GM21381 (cell line): ENCODE data around the gene RNF224.
"Not testable (repeated sequence)": the region's sequence is repeated elsewhere in the genome, so short reads cannot be mapped to it uniquely, and the experiment has no call there.

ENCODE experiments used
- ATAC-seq: cut with Tn5 transposase; IDR thresholded peaks from one replicate; pipeline ENCODE4 v1.9.1; 2021; ENCODE audit warnings: mild to moderate bottlenecking, moderate library complexity; ENCODE audit not compliant: unreplicated experiment

RNF224 gene

DNA sequence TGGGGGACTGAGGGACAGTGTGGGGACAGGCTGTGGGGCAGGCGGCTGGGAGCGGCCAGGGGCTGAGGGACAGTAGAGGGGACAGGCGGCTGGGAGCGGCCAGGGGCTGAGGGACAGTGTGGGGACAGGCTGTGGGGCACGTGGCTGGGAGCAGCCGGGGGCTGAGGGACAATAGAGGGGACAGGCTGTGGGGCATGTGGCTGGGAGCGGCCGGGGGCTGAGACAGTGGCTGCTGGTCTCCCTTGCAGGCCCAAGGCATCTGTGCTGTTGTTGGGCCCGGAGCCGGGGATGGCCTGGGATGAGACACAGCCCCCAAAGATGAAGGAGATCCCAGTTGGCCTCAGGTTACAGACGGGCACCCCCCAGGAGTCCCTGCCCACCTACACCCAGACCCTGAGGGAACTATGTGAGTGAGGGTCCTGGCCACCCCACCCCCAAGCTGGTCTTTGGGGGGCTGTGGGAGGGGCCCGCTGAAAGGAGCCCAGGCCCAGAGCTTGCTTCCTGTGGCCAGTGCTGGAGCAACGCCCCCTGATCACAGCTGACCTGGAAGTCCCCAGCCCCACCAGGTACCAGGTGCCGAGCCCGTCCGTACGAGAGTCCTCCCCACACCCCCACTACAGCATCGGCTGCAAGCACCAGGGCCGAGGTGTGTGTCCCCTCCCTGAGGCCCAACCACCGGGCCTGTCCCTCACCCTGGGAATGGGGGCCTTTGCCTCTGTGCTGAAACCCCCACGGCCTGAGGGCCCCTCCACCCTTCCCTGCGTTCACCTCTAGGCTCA lies 24.4 kb downstream of the RNF224 start:
- no peak for ATAC-seq

- no peak for ATAC-seq
These were observed 25.5 kb downstream of the RNF224 start for GRCh38 chr9:137252555-137253506.

GRCh38 chr9:137253717-137254623 lies 26.7 kb downstream of the RNF224 start:
- no peak for ATAC-seq

DNA sequence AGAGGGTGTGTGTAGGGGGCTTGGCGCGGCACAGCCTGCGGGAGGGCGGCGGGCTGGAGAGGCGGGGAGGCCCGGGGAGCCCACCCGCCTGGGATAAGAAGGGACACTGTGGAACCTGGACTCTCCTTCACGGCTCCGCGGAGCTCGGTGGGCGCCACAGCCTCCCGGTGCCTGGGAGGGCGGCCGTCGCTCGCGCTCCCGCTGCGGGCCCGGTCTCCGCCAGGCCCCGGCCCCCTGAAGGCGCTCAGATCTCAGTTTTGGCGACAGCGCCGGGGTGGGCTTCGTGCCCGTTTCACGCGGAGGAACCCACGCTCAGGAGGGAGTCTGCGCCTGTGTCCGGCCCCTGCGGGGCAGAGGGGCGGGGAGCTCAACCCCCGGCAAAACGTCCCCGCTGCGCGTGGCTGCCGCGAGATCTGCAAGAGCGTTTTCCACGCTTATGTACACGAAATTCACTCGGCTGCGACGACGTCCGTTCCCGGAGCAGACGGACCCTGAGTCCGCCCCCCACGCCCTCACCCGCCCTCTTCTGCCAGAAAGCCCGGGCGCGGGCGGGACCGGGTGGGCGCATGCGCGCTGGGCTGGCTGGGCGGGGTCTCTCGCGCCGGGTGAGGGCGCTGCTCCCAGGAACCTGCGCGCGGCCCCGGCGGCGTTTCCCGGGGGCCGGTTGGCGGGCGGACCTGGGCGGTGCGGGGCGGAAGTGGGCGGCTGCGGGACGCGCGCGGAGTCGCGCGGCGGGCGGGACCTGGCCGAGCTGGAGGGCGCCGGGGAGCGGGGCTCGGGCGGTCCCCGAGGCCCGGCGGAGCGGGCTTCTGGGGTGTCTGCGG lies 27.5 kb downstream of the RNF224 start, which contains the start of gene NELFB:
Gene NELFB (plus strand): TSS at position 704 of the 824 bp plus-strand sequence.
- peak; percentile 81 for ATAC-seq

GRCh38 chr9:137255448-137256114 lies 28.3 kb downstream of the RNF224 start:
- no peak for ATAC-seq

DNA sequence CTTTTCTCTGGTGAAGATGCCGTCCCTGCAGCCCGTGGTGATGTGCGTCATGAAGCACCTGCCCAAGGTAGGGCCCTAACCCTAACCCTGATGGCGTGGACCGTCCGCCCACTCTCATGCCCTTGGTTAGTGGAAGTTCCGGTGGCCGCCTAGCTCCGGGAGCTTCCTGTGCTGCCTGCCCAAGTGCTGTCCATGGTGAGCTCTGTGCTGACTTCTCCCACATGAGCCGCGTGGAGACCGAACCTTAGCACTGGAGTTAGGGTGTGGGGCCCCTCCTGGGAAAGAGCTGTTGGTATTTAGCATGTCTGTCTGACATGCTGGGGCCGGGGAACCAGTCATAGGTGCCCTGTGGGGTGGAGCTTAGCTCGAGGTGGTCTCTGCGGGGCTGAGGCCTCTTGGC lies 29.1 kb downstream of the RNF224 start:
- no peak for ATAC-seq

DNA sequence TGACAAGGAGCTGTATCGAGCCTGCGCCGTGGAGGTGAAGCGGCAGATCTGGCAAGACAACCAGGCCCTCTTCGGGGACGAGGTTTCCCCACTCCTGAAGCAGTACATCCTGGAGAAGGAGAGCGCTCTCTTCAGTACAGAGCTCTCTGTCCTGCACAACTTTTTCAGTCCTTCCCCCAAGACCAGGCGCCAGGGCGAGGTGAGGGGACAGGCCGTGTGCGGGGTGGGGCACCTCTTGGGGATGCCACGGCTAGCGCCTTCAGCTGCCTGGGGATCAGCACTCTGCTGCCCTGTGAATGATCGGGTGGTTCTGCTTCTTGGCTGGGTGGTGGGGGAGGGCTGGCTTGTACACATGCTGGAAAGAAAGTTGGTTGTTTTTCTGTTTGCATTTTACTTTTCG lies 29.6 kb downstream of the RNF224 start:
- no peak for ATAC-seq

DNA sequence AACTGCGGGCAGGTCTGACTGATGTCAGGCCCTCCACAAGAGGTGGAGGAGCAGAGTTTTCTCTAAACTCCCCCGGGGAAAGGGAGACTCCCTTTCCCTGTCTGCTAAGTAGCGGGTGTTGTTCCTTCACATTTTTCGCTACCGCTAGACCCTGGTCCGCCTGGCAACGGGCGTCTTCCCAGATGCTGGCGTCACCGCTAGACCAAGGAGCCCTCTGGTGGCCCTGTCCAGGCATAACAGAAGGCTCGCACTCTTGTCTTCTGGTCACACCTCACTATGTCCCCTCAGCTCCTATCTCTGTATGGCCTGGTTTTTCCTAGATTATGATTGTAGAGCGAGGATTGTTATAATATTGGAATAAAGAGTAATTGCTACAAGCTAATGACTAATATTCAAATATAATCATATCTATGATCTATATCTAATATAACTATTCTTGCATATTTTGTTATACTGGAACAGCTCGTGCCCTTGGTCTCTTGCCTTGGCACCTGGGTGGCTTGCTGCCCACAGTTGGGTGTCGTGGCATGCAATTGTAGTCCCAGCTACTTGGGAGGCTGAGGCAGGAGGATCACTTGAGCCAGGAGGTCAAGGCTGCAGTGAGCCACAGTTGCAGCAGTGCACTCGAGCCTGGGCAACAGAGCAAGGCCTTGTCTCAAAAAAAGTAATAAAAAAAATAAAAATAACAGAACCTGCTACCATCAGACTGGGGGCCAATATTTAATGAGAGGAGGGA lies 35.0 kb downstream of the RNF224 start:
- ATAC-seq = not testable (repeated sequence)

- no peak for ATAC-seq
These were observed 35.6 kb downstream of the RNF224 start for GRCh38 chr9:137262909-137263285.

- no peak for ATAC-seq
These were observed 36.2 kb downstream of the RNF224 start for GRCh38 chr9:137263506-137263905.

DNA sequence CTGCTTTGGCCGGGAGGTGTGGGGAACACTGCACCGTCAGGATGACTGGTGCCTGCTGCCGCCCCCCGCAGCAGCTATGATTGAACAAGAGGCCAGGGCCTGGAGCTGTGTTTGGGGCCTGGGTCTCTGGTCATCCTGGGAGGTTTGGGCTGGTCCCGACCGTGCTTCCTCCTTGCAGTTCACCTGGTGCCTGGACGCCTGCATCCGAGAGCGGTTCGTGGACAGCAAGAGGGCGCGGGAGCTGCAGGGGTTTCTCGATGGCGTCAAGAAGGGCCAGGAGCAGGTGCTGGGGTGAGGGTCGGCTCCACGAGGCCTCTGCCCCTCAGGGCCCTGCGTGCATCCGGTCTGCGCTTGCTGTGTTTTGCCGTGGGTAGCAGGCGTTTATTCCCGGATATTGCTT lies 36.8 kb downstream of the RNF224 start:
- ATAC-seq = no peak

DNA sequence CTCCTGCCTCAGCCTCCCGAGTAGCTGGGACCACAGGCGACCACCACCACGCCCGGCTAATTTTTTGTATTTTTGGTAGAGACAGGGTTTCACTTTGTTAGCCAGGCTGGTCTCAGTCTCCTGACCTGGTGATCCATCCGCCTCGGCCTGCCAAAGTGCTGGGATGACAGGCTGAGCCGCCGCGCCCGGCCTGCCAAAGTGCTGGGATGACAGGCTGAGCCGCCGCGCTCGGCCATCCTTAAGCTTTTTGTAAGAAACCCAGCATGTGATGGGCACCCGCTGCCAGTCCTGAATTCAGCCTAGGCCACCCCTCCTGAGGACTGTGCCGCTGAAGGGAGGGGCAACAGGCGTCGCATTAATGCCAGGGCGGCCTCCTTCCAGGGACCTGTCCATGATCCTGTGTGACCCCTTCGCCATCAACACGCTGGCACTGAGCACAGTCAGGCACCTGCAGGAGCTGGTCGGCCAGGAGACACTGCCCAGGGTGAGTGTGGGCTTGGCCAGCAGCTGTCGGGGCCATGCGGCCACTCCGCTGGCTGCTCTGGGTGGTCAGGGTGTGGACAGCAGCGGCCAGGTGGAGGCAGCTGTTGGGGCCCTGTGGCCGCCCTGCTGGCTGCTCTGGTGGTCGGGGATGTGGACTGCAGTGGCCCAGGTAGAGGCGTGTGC lies 38.3 kb downstream of the RNF224 start:
- ATAC-seq = no peak

DNA sequence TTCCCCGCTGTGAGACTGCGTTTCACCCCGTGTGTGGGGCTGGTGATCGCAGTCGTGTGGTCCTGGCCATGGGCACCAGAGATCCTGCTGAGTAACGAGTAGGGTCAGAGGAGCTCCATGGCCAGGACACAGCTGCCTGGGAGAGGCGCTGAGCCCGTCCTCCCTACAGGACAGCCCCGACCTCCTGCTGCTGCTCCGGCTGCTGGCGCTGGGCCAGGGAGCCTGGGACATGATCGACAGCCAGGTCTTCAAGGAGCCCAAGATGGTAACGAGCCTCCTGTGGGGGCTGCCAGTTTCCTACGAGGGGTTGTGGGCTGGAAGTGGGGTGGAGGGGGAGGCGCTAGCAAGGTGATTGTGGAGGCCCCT lies 38.8 kb downstream of the RNF224 start:
- no peak for ATAC-seq

DNA sequence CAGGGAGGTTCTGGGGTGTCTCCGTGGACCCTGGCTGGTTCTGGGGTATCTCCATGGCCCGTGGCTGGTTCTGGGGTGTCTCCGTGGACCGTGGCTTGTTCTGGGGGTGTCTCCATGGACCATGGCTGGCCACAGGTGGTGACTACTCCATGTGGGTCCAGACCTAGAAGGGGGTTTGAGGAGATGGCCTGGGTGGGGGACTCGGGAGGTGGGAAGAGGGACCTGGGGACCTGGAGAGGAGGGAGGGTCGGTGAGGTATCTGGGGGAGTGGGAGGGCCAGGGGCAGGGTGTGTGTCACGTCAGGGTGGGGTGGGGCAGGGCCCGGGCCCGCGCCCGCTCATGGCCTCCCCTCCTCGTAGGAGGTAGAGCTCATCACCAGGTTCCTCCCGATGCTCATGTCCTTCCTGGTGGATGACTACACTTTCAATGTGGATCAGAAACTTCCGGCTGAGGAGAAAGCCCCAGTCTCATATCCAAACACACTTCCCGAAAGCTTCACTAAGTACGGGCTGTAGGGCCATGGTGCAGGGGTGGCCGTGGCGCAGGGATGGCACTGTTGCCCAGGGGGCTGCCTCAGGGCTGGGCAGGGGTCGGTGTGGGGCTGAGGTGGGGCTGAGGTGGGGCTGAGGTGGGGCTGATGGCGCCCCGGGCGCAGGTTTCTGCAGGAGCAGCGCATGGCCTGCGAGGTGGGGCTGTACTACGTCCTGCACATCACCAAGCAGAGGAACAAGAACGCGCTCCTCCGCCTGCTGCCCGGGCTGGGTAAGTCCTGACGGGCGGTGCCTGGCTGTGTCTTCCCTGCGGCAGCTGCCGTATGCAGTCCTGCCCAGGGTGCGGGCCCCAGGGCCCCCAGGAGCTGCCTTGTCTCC lies 39.5 kb downstream of the RNF224 start:
- no peak for ATAC-seq

GRCh38 chr9:137267933-137268355 lies 40.6 kb downstream of the RNF224 start:
- no peak for ATAC-seq

DNA sequence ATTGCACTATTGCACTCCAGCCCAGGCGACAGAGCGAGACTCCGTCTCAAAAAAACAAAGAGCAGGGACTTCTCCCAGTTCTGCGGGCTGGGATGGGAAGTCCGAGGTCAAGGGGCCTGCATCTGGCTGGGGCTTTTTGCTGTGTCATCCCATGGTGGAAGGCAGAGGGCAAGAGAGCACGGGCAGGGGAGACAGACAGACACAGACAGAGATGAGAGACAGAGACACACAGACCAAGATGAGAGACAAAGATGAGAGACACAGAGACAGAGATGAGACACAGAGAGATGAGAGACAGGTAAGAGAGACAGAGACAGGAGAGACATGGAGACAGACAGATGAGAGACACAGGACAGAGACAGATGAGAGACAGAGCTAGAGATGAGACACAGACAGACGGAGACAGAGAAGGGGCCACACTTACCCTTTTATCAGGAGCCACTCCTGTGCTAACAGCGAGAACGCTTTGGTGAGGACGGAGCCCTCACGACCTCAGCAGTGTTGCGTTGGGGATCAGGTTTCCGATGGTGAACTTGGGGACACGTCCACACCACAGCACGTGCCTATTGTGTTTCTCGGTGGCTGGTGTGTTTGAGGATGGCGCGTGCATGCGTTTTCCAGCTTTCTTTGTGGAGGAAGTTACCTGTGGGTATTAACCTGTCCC lies 41.4 kb downstream of the RNF224 start:
- no peak for ATAC-seq
